IgD-negative memory B cell (primary cell): Measurements from ENCODE around the gene PSD4. TPM values are rescaled to one million over a fixed set of nuclear protein-coding genes. Genes with fewer than 3 reads are reported as not detected.

Experiments used
- H3K27ac Mint-ChIP-seq, 3 donors: one replicate each; pipeline ENCODE4 v1.8.0; 2020 to 2022; ENCODE audit warnings: mild to moderate bottlenecking in 3 of 3, mixed read lengths in 3 of 3, moderate library complexity in 1 of 3
- H3K27me3 Mint-ChIP-seq: one replicate; pipeline ENCODE4 v1.8.0; 2021; ENCODE audit warnings: mixed read lengths
- H3K36me3 Mint-ChIP-seq: one replicate; pipeline ENCODE4 v1.8.0; 2020; ENCODE audit warnings: mild to moderate bottlenecking, mixed read lengths
- H3K4me1 Mint-ChIP-seq, 3 donors: one replicate each; pipeline ENCODE4 v1.8.0; 2020 to 2022; ENCODE audit warnings: mixed read lengths in 3 of 3, mild to moderate bottlenecking in 1 of 3
- H3K4me3 Mint-ChIP-seq, 4 donors: one replicate each; pipeline ENCODE4 v1.8.0; 2020 to 2022; ENCODE audit warnings: mild to moderate bottlenecking in 4 of 4, mixed read lengths in 4 of 4, moderate library complexity in 3 of 4
- H3K9me3 Mint-ChIP-seq, 3 donors: one replicate each; pipeline ENCODE4 v1.8.0; 2020 to 2021; ENCODE audit warnings: mixed read lengths in 3 of 3, mild to moderate bottlenecking in 1 of 3
- polyA plus RNA-seq: library from polyadenylated mRNA; unstranded; fragments of 300-500 nt; fragmentation: Illumina TruSeq; gene quantifications from one replicate; pipeline ENCODE4 v1.2.3, GENCODE V29; 2021

PSD4 gene
- polyA plus RNA-seq, 1 donor from 2014 or later, result 36.4 TPM

GRCh38 chr2:113171334-113172075, 2.3 kb upstream of the PSD4 start:
- Mint-ChIP-seq H3K27ac (peak overlapping the region; percentile 76 to 91 (median 83)), H3K4me3 (peak overlapping the region; percentile 16 to 78 (median 62)), H3K9me3 (peaks cover 0 to 2% (median 0%) of the 10 kb centered on the region in 3 donors), H3K36me3 (no peaks in the 10 kb centered on the region), H3K4me1 (peaks cover 33 to 56% (median 45%) of the 10 kb centered on the region in 3 donors), H3K27me3 (no peaks in the 10 kb centered on the region)

GRCh38 chr2:113172721-113173541, 840 bp upstream of the PSD4 start:
- Mint-ChIP-seq H3K4me3 (peak overlapping the region; percentile 78 to 93 (median 92)), H3K4me1 (peaks cover 41 to 60% (median 47%) of the 10 kb centered on the region in 3 donors), H3K36me3 (peaks cover 2% of the 10 kb centered on the region), H3K27ac (peak overlapping the region; percentile 82 to 99 (median 98)), H3K9me3 (peaks cover 0 to 2% (median 0%) of the 10 kb centered on the region in 3 donors), H3K27me3 (no peaks in the 10 kb centered on the region)

- Mint-ChIP-seq H3K4me3 (peak overlapping the region; percentile 78 to 93 (median 92)), H3K27ac (peak overlapping the region; percentile 82 to 99 (median 98)), H3K9me3 (peaks cover 0 to 2% (median 0%) of the 10 kb centered on the region in 3 donors), H3K36me3 (peaks cover 2% of the 10 kb centered on the region), H3K27me3 (no peaks in the 10 kb centered on the region), H3K4me1 (peaks cover 41 to 55% (median 48%) of the 10 kb centered on the region in 3 donors)
Observed at GRCh38 chr2:113174376-113174750, 592 bp downstream of the PSD4 start.

GRCh38 chr2:113175042-113175628, 1.4 kb downstream of the PSD4 start:
- H3K4me3 Mint-ChIP-seq, result peak overlapping the region; percentile 78 to 93 (median 92)
- H3K27ac Mint-ChIP-seq, result peak overlapping the region; percentile 82 to 99 (median 98)
- peaks cover 42 to 55% (median 51%) of the 10 kb centered on the region in 3 donors for H3K4me1 Mint-ChIP-seq
- H3K9me3 Mint-ChIP-seq, result peaks cover 0 to 2% (median 0%) of the 10 kb centered on the region in 3 donors
- no peaks in the 10 kb centered on the region for H3K27me3 Mint-ChIP-seq
- H3K36me3 Mint-ChIP-seq, result peaks cover 2% of the 10 kb centered on the region

GRCh38 chr2:113175736-113176695, 2.2 kb downstream of the PSD4 start:
- no peaks in the 10 kb centered on the region for H3K27me3 Mint-ChIP-seq
- peaks cover 49 to 61% (median 60%) of the 10 kb centered on the region in 3 donors for H3K4me1 Mint-ChIP-seq
- H3K36me3 Mint-ChIP-seq, result peaks cover 2% of the 10 kb centered on the region
- H3K9me3 Mint-ChIP-seq, result peaks cover 0 to 2% (median 0%) of the 10 kb centered on the region in 3 donors
- peak overlapping the region; percentile 78 to 93 (median 92) for H3K4me3 Mint-ChIP-seq
- H3K27ac Mint-ChIP-seq, result peak overlapping the region; percentile 82 to 99 (median 98)

- Mint-ChIP-seq H3K27ac (peak overlapping the region; percentile 82 to 99 (median 98)), H3K4me3 (peak overlapping the region; percentile 78 to 93 (median 92)), H3K4me1 (peaks cover 55 to 60% (median 60%) of the 10 kb centered on the region in 3 donors), H3K9me3 (peaks cover 0 to 2% (median 0%) of the 10 kb centered on the region in 3 donors), H3K36me3 (peaks cover 2% of the 10 kb centered on the region), H3K27me3 (no peaks in the 10 kb centered on the region)
Observed at GRCh38 chr2:113176696-113177355, 3.1 kb downstream of the PSD4 start.

- H3K36me3 Mint-ChIP-seq, result peaks cover 2% of the 10 kb centered on the region
- peak overlapping the region in 2 of 4 donors; percentile 46 to 54 for H3K4me3 Mint-ChIP-seq
- H3K27ac Mint-ChIP-seq, result peak overlapping the region; percentile 64 to 82 (median 72)
- peaks cover 53 to 62% (median 57%) of the 10 kb centered on the region in 3 donors for H3K4me1 Mint-ChIP-seq
- no peaks in the 10 kb centered on the region for H3K27me3 Mint-ChIP-seq
- H3K9me3 Mint-ChIP-seq, result peaks cover 0 to 2% (median 0%) of the 10 kb centered on the region in 3 donors
Observed at GRCh38 chr2:113178069-113178746, 4.4 kb downstream of the PSD4 start.

GRCh38 chr2:113178891-113179290, 5.1 kb downstream of the PSD4 start:
- Mint-ChIP-seq H3K4me1 (peaks cover 56 to 62% (median 57%) of the 10 kb centered on the region in 3 donors), H3K27ac (peak overlapping the region; percentile 13 to 73 (median 72)), H3K4me3 (peak overlapping the region in 2 of 4 donors; percentile 64 to 73), H3K36me3 (peaks cover 3% of the 10 kb centered on the region), H3K27me3 (no peaks in the 10 kb centered on the region), H3K9me3 (peaks cover 0 to 2% (median 0%) of the 10 kb centered on the region in 3 donors)

- Mint-ChIP-seq H3K27me3 (no peaks in the 10 kb centered on the region), H3K36me3 (peaks cover 4% of the 10 kb centered on the region), H3K4me3 (peak overlapping the region in 3 of 4 donors; percentile 22 to 76 (median 73)), H3K9me3 (peaks cover 0 to 2% (median 0%) of the 10 kb centered on the region in 3 donors), H3K4me1 (peaks cover 56 to 64% (median 59%) of the 10 kb centered on the region in 3 donors), H3K27ac (peak overlapping the region; percentile 13 to 73 (median 72))
Observed at GRCh38 chr2:113179446-113180045, 5.8 kb downstream of the PSD4 start.

- Mint-ChIP-seq H3K36me3 (peaks cover 4% of the 10 kb centered on the region), H3K4me3 (peak overlapping the region in 3 of 4 donors; percentile 58 to 71 (median 71)), H3K9me3 (no peaks in the 10 kb centered on the region), H3K27ac (peak overlapping the region in 2 of 3 donors; percentile 63 to 85), H3K4me1 (peaks cover 59 to 64% (median 61%) of the 10 kb centered on the region in 3 donors), H3K27me3 (no peaks in the 10 kb centered on the region)
Observed at GRCh38 chr2:113180131-113180946, 6.6 kb downstream of the PSD4 start.

GRCh38 chr2:113181258-113182051, 7.7 kb downstream of the PSD4 start:
- Mint-ChIP-seq H3K4me3 (peak overlapping the region in 3 of 4 donors; percentile 28 to 75 (median 36)), H3K4me1 (peaks cover 59 to 64% (median 61%) of the 10 kb centered on the region in 3 donors), H3K9me3 (no peaks in the 10 kb centered on the region), H3K27ac (peak overlapping the region in 2 of 3 donors; percentile 63 to 85), H3K36me3 (peaks cover 5% of the 10 kb centered on the region), H3K27me3 (no peaks in the 10 kb centered on the region)
